CD4-positive, alpha-beta T cell (primary cell): ENCODE data around the gene DEFB123. TPM values are rescaled to one million over a fixed set of nuclear protein-coding genes. Genes with fewer than 3 reads are reported as not detected.

Source experiments
- ATAC-seq: fragments of 200-7000 bp; cut with Tn5 transposase; one replicate; pipeline ENCODE4 v1.10.0; 2022; ENCODE audit warnings: mild to moderate bottlenecking; ENCODE audit not compliant: poor library complexity
- CTCF ChIA-PET: fragments of 350-600 bp; sonication (Branson Sonifier 250); formaldehyde crosslinking; loops from one replicate; lab custom pipeline; 2021; ENCODE audit warnings: antibody characterized with exemption, inconsistent platforms; lab: Charles Lee
- POLR2A ChIA-PET: fragments of 350-600 bp; sonication (Branson Sonifier 250); formaldehyde crosslinking; loops from one replicate; lab custom pipeline; 2021; ENCODE audit warnings: antibody characterized with exemption, inconsistent platforms; lab: Charles Lee
- DNase-seq, 14 experiments: peaks; one replicate each; pipeline ENCODE4 v3.0.0-alpha.2; 2013 to 2020; ENCODE audit warnings: mixed read lengths in 2 of 14
- H3K27ac ChIP-seq, 2 donors: one replicate each; pipeline versions ENCODE4 v1.5.1 to v1.7.0; 2013; ENCODE audit warnings: low read length in 2 of 2, low read depth in 1 of 2, mild to moderate bottlenecking in 1 of 2
- H3K27me3 ChIP-seq, 2 experiments: 1 replicate in 1 of 2; 2 replicates in 1 of 2; pipeline versions ENCODE4 v1.6.1 to v1.7.0; 2013; ENCODE audit warnings: low read length in 2 of 2, control low read depth in 1 of 2, mild to moderate bottlenecking in 1 of 2, moderate library complexity in 1 of 2; ENCODE audit not compliant: insufficient read depth in 2 of 2, control insufficient read depth in 1 of 2
- H3K36me3 ChIP-seq: one replicate; pipeline ENCODE4 v1.6.1; 2013; ENCODE audit warnings: low read length, control low read depth; ENCODE audit not compliant: insufficient read depth
- H3K4me1 ChIP-seq: one replicate; pipeline ENCODE4 v1.6.1; 2013; ENCODE audit warnings: low read length, control low read depth; ENCODE audit not compliant: insufficient read depth
- H3K4me3 ChIP-seq: one replicate; pipeline ENCODE4 v1.5.1; 2013; ENCODE audit warnings: mild to moderate bottlenecking, low read length, moderate library complexity
- H3K9me3 ChIP-seq, 2 experiments: 1 replicate in 1 of 2; 2 replicates in 1 of 2; pipeline versions ENCODE4 v1.6.1 to v1.7.0; 2013; ENCODE audit warnings: low read length in 2 of 2, mild to moderate bottlenecking in 2 of 2, control low read depth in 1 of 2, moderate library complexity in 1 of 2; ENCODE audit not compliant: control insufficient read depth in 1 of 2, insufficient read depth in 1 of 2
- H3K27ac Mint-ChIP-seq: one replicate; pipeline ENCODE4 v1.8.0; 2020; ENCODE audit warnings: mixed read lengths
- H3K27me3 Mint-ChIP-seq: one replicate; pipeline ENCODE4 v1.8.0; 2021; ENCODE audit warnings: mixed read lengths
- H3K36me3 Mint-ChIP-seq: one replicate; pipeline ENCODE4 v1.8.0; 2021; ENCODE audit warnings: low read depth, mixed read lengths
- H3K4me1 Mint-ChIP-seq: one replicate; pipeline ENCODE4 v1.8.0; 2021; ENCODE audit warnings: low read depth, mixed read lengths
- H3K4me3 Mint-ChIP-seq: one replicate; pipeline ENCODE4 v1.8.0; 2020; ENCODE audit warnings: mild to moderate bottlenecking, mixed read lengths
- H3K9me3 Mint-ChIP-seq: one replicate; pipeline ENCODE4 v1.8.0; 2020; ENCODE audit warnings: mixed read lengths
- intact Hi-C, 2 experiments: fragments of 100-400 bp; cut with DNase I in 1 of 2; cut with micrococcal nuclease in 1 of 2; formaldehyde crosslinking; loops; one replicate each; pipeline versions ENCODE4 v1.15.1 to v1.9.0; 2023 to 2025; cut with DNase I, micrococcal nuclease
- total RNA-seq, 174 experiments: library from RNA in 2 of 174; stranded (reverse) in 2 of 174; gene quantifications; one replicate each; pipeline ENCODE4 v1.2.3 and lab custom pipeline; 2021 to 2026
- TF ChIP-seq, protein P1 (sequence below): fragments of 200-600 bp; IDR thresholded peaks from one replicate; pipeline ENCODE4 v1.8.0; 2022; ENCODE audit warnings: antibody characterized with exemption, mild to moderate bottlenecking

Gene DEFB123
- total RNA-seq, 2 experiments from 2014 or later, result not detected

DNA sequence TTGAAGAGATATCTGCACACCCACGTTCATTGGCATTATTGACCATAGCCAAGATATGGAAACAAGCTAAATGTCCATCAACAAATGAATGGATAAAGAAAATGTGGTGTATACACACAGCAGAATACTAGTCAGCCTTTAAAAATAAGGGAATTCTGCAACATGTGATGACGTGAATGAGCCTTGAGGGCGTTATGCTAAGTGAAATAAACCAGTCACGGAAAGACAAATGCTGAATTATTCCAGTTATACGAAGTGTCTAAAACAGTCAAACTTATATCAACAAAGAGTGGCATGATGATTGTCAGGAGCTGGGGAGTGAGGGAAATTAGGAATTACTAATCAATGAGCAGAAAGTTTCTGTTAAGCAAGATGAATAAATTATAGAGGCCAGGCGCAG lies 26.1 kb upstream of the DEFB123 start:
- no peak overlapping the region for H3K27ac ChIP-seq
- intact Hi-C loops, result no loop called here

DNA sequence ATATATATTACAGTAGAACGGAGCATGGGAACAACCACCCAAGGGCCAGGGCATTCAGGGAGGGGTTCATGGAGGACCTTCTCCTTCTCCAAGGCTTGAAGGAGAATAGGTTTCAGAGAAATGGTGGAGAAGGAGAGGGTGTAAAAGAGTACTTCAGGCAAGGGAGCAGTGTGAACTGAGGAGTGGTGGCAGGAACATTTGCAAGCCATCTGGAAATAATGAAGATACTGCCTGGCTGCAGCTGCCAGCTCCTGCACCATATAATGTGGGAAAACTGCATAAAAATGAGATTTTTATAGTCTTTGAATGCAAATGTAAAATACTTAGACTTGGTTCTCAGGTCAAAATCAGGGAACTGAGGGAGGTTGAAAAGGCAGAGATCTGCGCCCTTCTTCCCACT lies 24.8 kb upstream of the DEFB123 start:
- Histone ChIP-seq H3K27ac (no peak overlapping the region), H3K4me3 (no peak overlapping the region), H3K36me3 (no peaks in the 10 kb centered on the region), H3K9me3 (no peaks in the 10 kb centered on the region), H3K4me1 (no peaks in the 10 kb centered on the region), H3K27me3 (peaks cover 0 to 3% of the 10 kb centered on the region in 2 experiments)
- TF ChIP-seq, protein P1, sequence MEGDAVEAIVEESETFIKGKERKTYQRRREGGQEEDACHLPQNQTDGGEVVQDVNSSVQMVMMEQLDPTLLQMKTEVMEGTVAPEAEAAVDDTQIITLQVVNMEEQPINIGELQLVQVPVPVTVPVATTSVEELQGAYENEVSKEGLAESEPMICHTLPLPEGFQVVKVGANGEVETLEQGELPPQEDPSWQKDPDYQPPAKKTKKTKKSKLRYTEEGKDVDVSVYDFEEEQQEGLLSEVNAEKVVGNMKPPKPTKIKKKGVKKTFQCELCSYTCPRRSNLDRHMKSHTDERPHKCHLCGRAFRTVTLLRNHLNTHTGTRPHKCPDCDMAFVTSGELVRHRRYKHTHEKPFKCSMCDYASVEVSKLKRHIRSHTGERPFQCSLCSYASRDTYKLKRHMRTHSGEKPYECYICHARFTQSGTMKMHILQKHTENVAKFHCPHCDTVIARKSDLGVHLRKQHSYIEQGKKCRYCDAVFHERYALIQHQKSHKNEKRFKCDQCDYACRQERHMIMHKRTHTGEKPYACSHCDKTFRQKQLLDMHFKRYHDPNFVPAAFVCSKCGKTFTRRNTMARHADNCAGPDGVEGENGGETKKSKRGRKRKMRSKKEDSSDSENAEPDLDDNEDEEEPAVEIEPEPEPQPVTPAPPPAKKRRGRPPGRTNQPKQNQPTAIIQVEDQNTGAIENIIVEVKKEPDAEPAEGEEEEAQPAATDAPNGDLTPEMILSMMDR, result no peak
- intact Hi-C loops, result no loop called here
- Mint-ChIP-seq H3K9me3 (no peaks in the 10 kb centered on the region), H3K27me3 (peaks cover 25% of the 10 kb centered on the region), H3K27ac (no peak overlapping the region), H3K4me1 (no peaks in the 10 kb centered on the region), H3K4me3 (no peak overlapping the region), H3K36me3 (no peaks in the 10 kb centered on the region)
- DNase-seq (no peak), ATAC-seq (no peak)
- ChIA-PET POLR2A (no interaction called here), CTCF (no interaction called here)

More for the DNA sequence above, 26.1 kb upstream of the DEFB123 start:
- H3K4me1 Mint-ChIP-seq, result no peaks in the 10 kb centered on the region
- Histone ChIP-seq H3K4me1 (no peaks in the 10 kb centered on the region), H3K9me3 (no peaks in the 10 kb centered on the region), H3K4me3 (no peak overlapping the region), H3K36me3 (no peaks in the 10 kb centered on the region), H3K27me3 (peaks cover 0 to 3% of the 10 kb centered on the region in 2 experiments)
- no peak overlapping the region for H3K4me3 Mint-ChIP-seq
- TF ChIP-seq, protein P1, result no peak
- H3K27me3 Mint-ChIP-seq, result peaks cover 25% of the 10 kb centered on the region
- POLR2A ChIA-PET, result no interaction called here
- no peaks in the 10 kb centered on the region for H3K9me3 Mint-ChIP-seq
- CTCF ChIA-PET, result no interaction called here
- no peak for DNase-seq
- no peaks in the 10 kb centered on the region for H3K36me3 Mint-ChIP-seq
- H3K27ac Mint-ChIP-seq, result no peak overlapping the region
- ATAC-seq, result no peak

DNA sequence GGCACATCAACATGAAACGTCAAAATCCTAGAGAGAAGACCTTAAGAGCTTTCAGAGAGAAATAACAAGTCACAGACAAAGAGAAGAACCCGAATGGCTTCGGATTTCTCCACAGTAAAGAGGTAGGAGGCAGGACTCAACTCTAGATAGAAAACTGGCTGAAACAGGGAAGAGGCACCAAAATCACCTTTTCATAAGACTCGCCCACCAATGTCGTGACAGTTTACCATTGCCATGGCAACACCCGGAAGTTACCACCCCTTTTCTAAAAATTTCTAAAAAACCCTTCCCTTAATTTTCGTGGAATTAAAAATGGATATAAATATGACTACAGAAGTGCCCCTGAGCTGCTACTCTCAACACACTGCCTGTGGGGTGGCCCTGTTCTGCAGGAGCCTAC lies 22.1 kb upstream of the DEFB123 start:
- Mint-ChIP-seq H3K27me3 (peaks cover 29% of the 10 kb centered on the region), H3K4me3 (no peak overlapping the region), H3K27ac (no peak overlapping the region), H3K9me3 (no peaks in the 10 kb centered on the region), H3K4me1 (no peaks in the 10 kb centered on the region), H3K36me3 (no peaks in the 10 kb centered on the region)
- peaks cover 0 to 3% of the 10 kb centered on the region in 2 experiments for H3K27me3 ChIP-seq
- no peaks in the 10 kb centered on the region for H3K36me3 ChIP-seq
- intact Hi-C loops, result no loop called here
- no peak for ATAC-seq
- no peak overlapping the region for H3K27ac ChIP-seq
- H3K4me3 ChIP-seq, result no peak overlapping the region
- H3K4me1 ChIP-seq, result no peaks in the 10 kb centered on the region
- TF ChIP-seq, protein P1, result no peak
- ChIA-PET POLR2A (no interaction called here), CTCF (no interaction called here)
- DNase-seq, result no peak
- no peaks in the 10 kb centered on the region for H3K9me3 ChIP-seq
